A549 (cell line): Measurements from ENCODE around the gene POLD2. TPM values are rescaled to one million over a fixed set of nuclear protein-coding genes. Genes with fewer than 3 reads are reported as not detected.

Experiments used
- ATAC-seq, 2 experiments: fragments of 200-7000 bp in 1 of 2; fragments of >200 bp in 1 of 2; cut with Nextera tagmentation in 1 of 2; cut with Tn5 transposase in 1 of 2; 3 replicates each; pipeline versions ENCODE4 v1.8.0 to v1.9.1; 2018 to 2020; ENCODE audit warnings: mild to moderate bottlenecking in 1 of 2, moderate library complexity in 1 of 2
- CTCF ChIA-PET: fragments of 300-600 bp; sonication (Branson Sonifier 250); formaldehyde crosslinking; extraction: SDS; loops from one replicate; lab custom pipeline; 2021; ENCODE audit warnings: antibody characterized with exemption, inconsistent platforms; lab: Yijun Ruan, JAX
- POLR2A ChIA-PET: fragments of 350-600 bp; formaldehyde crosslinking; extraction: SDS; loops from one replicate; lab custom pipeline; 2021; ENCODE audit warnings: antibody characterized with exemption, inconsistent platforms; lab: Yijun Ruan, JAX
- DNase-seq, 2 experiments: peaks; one replicate each; pipeline versions ENCODE4 v3.0.0 to v3.0.0-alpha.2; 2011 to 2016; ENCODE audit warnings: low read depth in 1 of 2, low spot score in 1 of 2
- FAIRE-seq: peaks from 2 replicates; lab custom pipeline; 2011; peaks lifted over from hg19 to GRCh38; lab: Jason Lieb, UNC
- H3K27ac ChIP-seq, 2 experiments: fragments of >200 bp; sonication (Bioruptor Twin); formaldehyde crosslinking; 3 replicates each; pipeline ENCODE4 v1.5.1; 2016 to 2017
- H3K4me1 ChIP-seq: fragments of >200 bp; sonication (Bioruptor Twin); formaldehyde crosslinking; 3 replicates; pipeline ENCODE4 v1.6.1; 2016
- H3K4me2 ChIP-seq: fragments of >200 bp; sonication (Bioruptor Twin); formaldehyde crosslinking; 3 replicates; pipeline ENCODE4 v1.6.1; 2016
- H3K4me3 ChIP-seq: fragments of >200 bp; sonication (Bioruptor Twin); formaldehyde crosslinking; 3 replicates; pipeline ENCODE4 v1.5.1; 2016
- H3K9me3 ChIP-seq: fragments of >200 bp; sonication (Bioruptor Twin); formaldehyde crosslinking; 3 replicates; pipeline ENCODE4 v1.6.1; 2016
- CBX8 ChIP-seq: fragments of 200-600 bp; sonication (generic); IDR thresholded peaks from 2 replicates; pipeline ENCODE4 v1.6.1; 2016
- CEBPB ChIP-seq, 2 experiments: fragments of >200 bp in 1 of 2; sonication (Bioruptor Twin) in 1 of 2; formaldehyde crosslinking in 1 of 2; IDR thresholded peaks; 2 replicates each; pipeline ENCODE4 v1.6.1; 2012 to 2016
- EHMT2 ChIP-seq: fragments of 200-600 bp; sonication (generic); IDR thresholded peaks from 2 replicates; pipeline ENCODE4 v1.6.1; 2016; ENCODE audit warnings: antibody characterized with exemption, low read depth, mild to moderate bottlenecking, moderate library complexity
- FOSB ChIP-seq: fragments of 250-450 bp; sonication (Bioruptor Pico); IDR thresholded peaks from 2 replicates; pipeline ENCODE4 v1.5.0; 2020; ENCODE audit warnings: mild to moderate bottlenecking, moderate library complexity
- FOSL2 ChIP-seq, 2 experiments: fragments of 450-650 bp in 1 of 2; fragments of >200 bp in 1 of 2; sonication (Bioruptor Twin) in 1 of 2; formaldehyde crosslinking; IDR thresholded peaks; 2 replicates each; pipeline versions ENCODE4 v1.5.0 to v1.6.1; 2016 to 2020; ENCODE audit warnings: mild to moderate bottlenecking in 1 of 2, moderate library complexity in 1 of 2
- HDAC2 ChIP-seq: fragments of 200-600 bp; sonication (generic); IDR thresholded peaks from 2 replicates; pipeline ENCODE4 v1.6.1; 2016
- HEYL ChIP-seq: fragments of 250-450 bp; sonication (Bioruptor Pico); IDR thresholded peaks from 2 replicates; pipeline ENCODE4 v1.8.0; 2021; ENCODE audit warnings: mild to moderate bottlenecking, moderate library complexity
- HOXB5 ChIP-seq: fragments of 250-450 bp; sonication (Bioruptor Pico); IDR thresholded peaks from 2 replicates; pipeline ENCODE4 v1.5.0; 2020; ENCODE audit warnings: mild to moderate bottlenecking, moderate library complexity
- KDM1A ChIP-seq: fragments of 200-600 bp; sonication (generic); IDR thresholded peaks from 2 replicates; pipeline ENCODE4 v1.6.1; 2016; ENCODE audit warnings: low read depth, mild to moderate bottlenecking
- MAFK ChIP-seq: fragments of 450-650 bp; IDR thresholded peaks from 2 replicates; pipeline ENCODE4 v1.6.1; 2014; ENCODE audit not compliant: partially characterized antibody
- MAZ ChIP-seq: fragments of 150-350 bp; IDR thresholded peaks from 2 replicates; pipeline ENCODE4 v1.6.1; 2014; ENCODE audit warnings: antibody characterized with exemption, low read depth, low read length, borderline replicate concordance
- MYC ChIP-seq: IDR thresholded peaks from 2 replicates; pipeline ENCODE4 v1.6.1; 2012; ENCODE audit warnings: mild to moderate bottlenecking, inconsistent platforms, low read length, improper control_type of control experiment, borderline replicate concordance
- NFE2L2 ChIP-seq: fragments of 150-350 bp; conservative IDR thresholded peaks from 2 replicates; pipeline ENCODE4 v1.6.1; 2014; ENCODE audit warnings: low read length
- POLR2A ChIP-seq: IDR thresholded peaks from 2 replicates; pipeline ENCODE4 v1.6.1; 2012; ENCODE audit warnings: mild to moderate bottlenecking, low read length
- POLR2AphosphoS2 ChIP-seq: conservative IDR thresholded peaks from 2 replicates; pipeline ENCODE4 v1.6.1; 2012; ENCODE audit warnings: low read length, improper control_type of control experiment, inconsistent platforms
- RARB ChIP-seq: fragments of 250-450 bp; sonication (Bioruptor Pico); IDR thresholded peaks from 2 replicates; pipeline ENCODE4 v1.8.0; 2021; ENCODE audit warnings: mild to moderate bottlenecking, moderate library complexity
- SMC3 ChIP-seq: fragments of >200 bp; sonication (Bioruptor Twin); formaldehyde crosslinking; IDR thresholded peaks from 3 replicates; pipeline ENCODE4 v1.6.1; 2018; ENCODE audit warnings: inconsistent platforms
- SREBF2 ChIP-seq: fragments of 450-650 bp; IDR thresholded peaks from 2 replicates; pipeline ENCODE4 v1.6.1; 2014; ENCODE audit warnings: mild to moderate bottlenecking, moderate library complexity
- TFCP2L1 ChIP-seq: fragments of 250-450 bp; sonication (Bioruptor Pico); IDR thresholded peaks from 2 replicates; pipeline ENCODE4 v1.5.0; 2021; ENCODE audit warnings: mild to moderate bottlenecking
- TP53 ChIP-seq: fragments of 250-450 bp; sonication (Bioruptor Pico); IDR thresholded peaks from 2 replicates; pipeline ENCODE4 v1.5.0; 2021; ENCODE audit warnings: mild to moderate bottlenecking, moderate library complexity
- ZC3H11A ChIP-seq: fragments of 450-650 bp; IDR thresholded peaks from 2 replicates; pipeline ENCODE4 v1.6.1; 2014; ENCODE audit warnings: antibody characterized with exemption, mild to moderate bottlenecking
- ZNF302 ChIP-seq: fragments of 250-450 bp; sonication (Bioruptor Pico); IDR thresholded peaks from 2 replicates; pipeline ENCODE4 v1.9.0; 2021; ENCODE audit warnings: inconsistent platforms, mild to moderate bottlenecking, moderate library complexity
- WGBS: methylation state at CpG from one replicate; pipeline ENCODE4 v1.1.6; 2017; ENCODE audit errors: missing lambda C conversion rate; 5-methylcytosine and 5-hydroxymethylcytosine counted together
- polyA plus RNA-seq, 4 experiments: library from polyadenylated mRNA; depleted of rRNA in 3 of 4; stranded (reverse); fragments of >200 nt; fragmentation: RNase III in 1 of 4; extraction: RNeasy Plus Mini Kit Qiagen cat#74134 plus additional on column Dnase treatment in 1 of 4; gene quantifications; 2 replicates in 3 of 4; 3 replicates in 1 of 4; pipeline ENCODE4 v1.2.3, GENCODE V29; 2011 to 2017
- TF ChIP-seq, protein P1 (sequence below): fragments of >200 bp; sonication (Bioruptor Twin); formaldehyde crosslinking; IDR thresholded peaks from 3 replicates; pipeline ENCODE4 v1.6.1; 2016
- TF ChIP-seq, protein P2 (sequence below): IDR thresholded peaks from 2 replicates; pipeline ENCODE4 v1.6.1; 2012
- TF ChIP-seq, protein P3 (sequence below): IDR thresholded peaks from 2 replicates; pipeline ENCODE4 v1.6.1; 2012; ENCODE audit warnings: low read depth, borderline replicate concordance
- TF ChIP-seq, protein P4 (sequence below): fragments of 250-450 bp; sonication (Bioruptor Pico); IDR thresholded peaks from 2 replicates; pipeline ENCODE4 v1.5.0; 2021; ENCODE audit warnings: mild to moderate bottlenecking, moderate library complexity, borderline replicate concordance

Gene POLD2
- polyA plus RNA-seq, 2 of the 4 experiments (the other 2 are of a cell fraction): 126 to 138 TPM

DNA sequence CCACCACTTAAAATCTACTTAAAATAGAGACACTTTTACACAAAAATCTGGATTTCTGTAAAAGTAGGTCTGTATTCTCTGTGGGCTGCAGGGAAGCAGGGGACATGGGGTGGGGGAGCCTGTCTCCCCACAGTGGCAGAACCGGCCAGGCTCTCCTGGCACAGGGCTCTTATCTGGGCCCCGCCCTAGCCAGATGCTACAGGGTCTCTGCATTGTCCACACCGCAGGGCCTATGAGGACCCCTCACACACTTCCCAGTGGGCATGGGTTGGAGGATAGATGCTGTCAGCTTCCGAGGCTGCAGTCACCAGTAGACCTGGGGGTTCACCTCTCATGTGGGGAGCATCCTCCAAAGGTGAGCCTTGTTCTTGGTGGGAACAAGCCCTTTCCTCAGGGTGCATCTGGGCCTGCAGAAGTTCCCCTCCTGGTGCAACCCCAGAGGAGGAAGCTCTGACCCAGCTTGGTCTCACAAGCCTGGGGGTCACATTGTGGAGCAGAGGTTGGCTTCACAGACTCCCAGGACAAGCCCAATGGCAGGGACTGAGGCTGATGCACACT is 33.2 kb upstream of the POLD2 start:
- CTCF ChIA-PET: interaction anchor here (1.1 kb wide), 1 partner anchor 28 kb away, joined by 3 read pairs; no protein-coding TSS in a partner anchor
- Histone ChIP-seq H3K9me3 (no peaks in the 10 kb centered on the region), H3K4me2 (no peak overlapping the region), H3K27ac (no peak overlapping the region), H3K4me3 (no peak overlapping the region), H3K4me1 (no peaks in the 10 kb centered on the region)
- 50% methylated on average over 4 of the region's 4 CpGs for WGBS
- TF ChIP-seq POLR2AphosphoS2: no peak
- TF ChIP-seq SMC3: no peak
- DNase-seq (no peak), FAIRE-seq (no peak), ATAC-seq (no peak)
- POLR2A ChIA-PET: no interaction called here

DNA sequence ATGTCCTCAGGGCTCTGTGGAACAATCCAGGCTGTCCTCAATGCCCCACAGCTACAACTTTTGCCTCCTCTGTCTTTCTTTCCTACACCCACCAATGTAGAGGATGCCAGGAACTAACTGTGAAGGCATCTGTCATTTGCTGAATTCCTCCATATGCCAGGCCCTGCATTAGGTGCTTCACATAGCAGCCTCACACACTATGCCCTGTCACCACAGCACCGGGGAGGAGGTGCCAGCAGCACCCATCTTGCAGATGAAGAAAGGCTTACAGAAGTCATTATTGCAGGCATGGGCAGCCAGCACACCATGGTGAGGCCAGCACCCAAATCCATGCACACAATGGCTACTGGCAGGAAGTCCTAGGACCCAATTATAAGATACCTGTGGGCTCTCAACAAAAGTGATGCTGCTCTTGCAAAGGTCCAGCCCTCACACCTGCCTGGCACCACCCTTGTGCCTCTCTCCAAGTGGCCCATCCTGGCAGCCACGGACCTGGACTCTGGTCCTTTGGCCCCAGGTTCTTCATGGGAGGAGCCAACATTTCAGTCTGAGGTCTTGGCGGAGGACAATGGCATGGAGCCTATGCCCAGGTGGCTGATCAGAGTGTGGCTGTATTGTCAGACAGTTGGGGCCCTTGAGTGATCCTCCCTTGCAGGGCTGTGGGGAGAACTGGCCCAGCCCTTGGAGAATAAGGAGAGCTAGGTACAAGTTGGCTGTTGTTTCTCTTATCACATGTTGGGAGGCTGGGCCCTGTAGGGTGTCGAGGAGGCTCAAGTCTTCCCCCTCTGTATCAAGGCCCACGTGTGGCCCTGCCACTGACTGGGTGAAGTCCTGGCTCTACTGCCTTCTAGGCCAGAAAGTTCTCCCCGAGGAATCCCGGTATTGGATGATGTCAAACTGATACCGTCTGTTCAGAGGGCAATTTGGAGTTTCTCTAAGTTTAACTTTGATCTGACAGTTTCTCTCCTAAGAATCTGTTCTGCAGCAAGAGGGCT is 32.1 kb upstream of the POLD2 start:
- TF ChIP-seq EHMT2 (no peak), ZNF302 (CRISPR knock-in tag) (no peak), POLR2A (no peak), TFCP2L1 (no peak), KDM1A (no peak), RARB (no peak), MAZ (no peak), ZC3H11A (no peak)
- TF ChIP-seq, protein P1, sequence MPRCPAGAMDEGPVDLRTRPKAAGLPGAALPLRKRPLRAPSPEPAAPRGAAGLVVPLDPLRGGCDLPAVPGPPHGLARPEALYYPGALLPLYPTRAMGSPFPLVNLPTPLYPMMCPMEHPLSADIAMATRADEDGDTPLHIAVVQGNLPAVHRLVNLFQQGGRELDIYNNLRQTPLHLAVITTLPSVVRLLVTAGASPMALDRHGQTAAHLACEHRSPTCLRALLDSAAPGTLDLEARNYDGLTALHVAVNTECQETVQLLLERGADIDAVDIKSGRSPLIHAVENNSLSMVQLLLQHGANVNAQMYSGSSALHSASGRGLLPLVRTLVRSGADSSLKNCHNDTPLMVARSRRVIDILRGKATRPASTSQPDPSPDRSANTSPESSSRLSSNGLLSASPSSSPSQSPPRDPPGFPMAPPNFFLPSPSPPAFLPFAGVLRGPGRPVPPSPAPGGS: no peak
- no peak for ATAC-seq
- ChIA-PET POLR2A (no interaction called here), CTCF (interaction anchor here (0.8 to 1.1 kb wide), 2 partner anchors 11 to 29 kb away, joined by 3 read pairs; no protein-coding TSS in a partner anchor)
- no peaks in the 10 kb centered on the region for H3K9me3 ChIP-seq
- WGBS: 41% methylated on average over 6 of the region's 8 CpGs
- no peaks in the 10 kb centered on the region for H3K4me1 ChIP-seq
- no peak for DNase-seq
- no peak overlapping the region for H3K27ac ChIP-seq
- H3K4me2 ChIP-seq: no peak overlapping the region
- no peak for FAIRE-seq
- H3K4me3 ChIP-seq: no peak overlapping the region

DNA sequence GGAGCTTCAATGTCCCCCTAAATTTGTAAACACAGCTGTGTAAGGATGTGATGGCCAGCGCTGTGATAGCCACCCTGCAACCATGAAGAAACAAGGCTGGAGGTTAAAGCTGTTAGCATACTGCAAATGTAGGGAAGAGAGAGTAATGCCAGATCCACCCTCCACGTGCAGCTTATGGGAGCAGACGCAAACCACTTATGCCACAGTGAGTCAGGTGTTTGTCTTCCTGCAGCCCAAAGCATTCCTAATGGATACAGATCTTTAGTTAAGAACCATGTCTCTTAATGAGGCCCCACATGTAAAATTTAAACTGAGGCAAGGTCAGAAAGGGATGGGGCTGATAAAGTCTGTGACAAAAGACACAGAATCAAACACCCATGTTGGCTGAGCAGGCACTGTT is 31.4 kb upstream of the POLD2 start:
- CTCF ChIA-PET: interaction anchor here (0.8 kb wide), 1 partner anchor 10 kb away, joined by 3 read pairs; no protein-coding TSS in a partner anchor
- FAIRE-seq (no peak), ATAC-seq (no peak)
- POLR2A ChIA-PET: no interaction called here
- Histone ChIP-seq H3K27ac (no peak overlapping the region), H3K4me2 (no peak overlapping the region), H3K4me3 (no peak overlapping the region), H3K9me3 (no peaks in the 10 kb centered on the region)
- TF ChIP-seq MYC: no peak
- no peak for TF ChIP-seq TP53 (CRISPR knock-in tag)
- TF ChIP-seq, all 56 proteins: peak for 0
- no peak for DNase-seq
- 68% methylated on average over 3 of the region's 3 CpGs for WGBS
- H3K4me1 ChIP-seq: no peaks in the 10 kb centered on the region

DNA sequence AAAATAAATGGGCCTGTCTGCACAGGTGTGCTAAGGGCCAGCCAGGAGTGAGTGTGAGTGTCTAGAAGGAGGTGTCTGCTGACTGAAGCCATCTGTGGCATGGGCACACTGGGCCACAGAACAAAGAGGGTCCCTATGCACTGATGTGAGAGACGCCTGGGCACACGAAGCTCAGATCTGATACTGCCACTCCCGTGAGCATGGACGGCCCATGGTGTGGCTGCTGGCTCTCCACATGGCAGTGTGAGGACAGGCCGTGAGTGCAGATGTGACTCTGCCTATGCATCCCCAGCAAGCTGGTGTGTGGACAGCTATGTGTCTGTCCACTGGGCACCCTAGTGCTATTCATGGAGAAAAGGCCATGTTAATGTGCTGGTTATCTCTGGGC is 30.6 kb upstream of the POLD2 start:
- POLR2A ChIA-PET: no interaction called here
- H3K4me2 ChIP-seq: no peak overlapping the region
- no peaks in the 10 kb centered on the region for H3K9me3 ChIP-seq
- H3K27ac ChIP-seq: no peak overlapping the region
- no peak overlapping the region for H3K4me3 ChIP-seq
- ATAC-seq (no peak), DNase-seq (no peak), FAIRE-seq (no peak)
- 82% methylated on average over 5 of the region's 5 CpGs for WGBS
- CTCF ChIA-PET: interaction anchor here (0.8 to 0.9 kb wide), 2 partner anchors 17 to 22 kb away, joined by 3 read pairs; no protein-coding TSS in a partner anchor
- no peaks in the 10 kb centered on the region for H3K4me1 ChIP-seq
- no peak for TF ChIP-seq HEYL (CRISPR knock-in tag)
- TF ChIP-seq HOXB5 (CRISPR knock-in tag): no peak
- TF ChIP-seq NFE2L2: no peak
- TF ChIP-seq EHMT2: no peak
- TF ChIP-seq CBX8: no peak
- TF ChIP-seq HDAC2: no peak
- TF ChIP-seq, protein P2, sequence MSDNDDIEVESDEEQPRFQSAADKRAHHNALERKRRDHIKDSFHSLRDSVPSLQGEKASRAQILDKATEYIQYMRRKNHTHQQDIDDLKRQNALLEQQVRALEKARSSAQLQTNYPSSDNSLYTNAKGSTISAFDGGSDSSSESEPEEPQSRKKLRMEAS: no peak
- TF ChIP-seq CEBPB (IDR thresholded peaks at IDR 0.05): no peak
- TF ChIP-seq FOSB (CRISPR knock-in tag): no peak
- no peak for TF ChIP-seq MAFK
- no peak for TF ChIP-seq SREBF2
- no peak for TF ChIP-seq POLR2A
- TF ChIP-seq, protein P3, sequence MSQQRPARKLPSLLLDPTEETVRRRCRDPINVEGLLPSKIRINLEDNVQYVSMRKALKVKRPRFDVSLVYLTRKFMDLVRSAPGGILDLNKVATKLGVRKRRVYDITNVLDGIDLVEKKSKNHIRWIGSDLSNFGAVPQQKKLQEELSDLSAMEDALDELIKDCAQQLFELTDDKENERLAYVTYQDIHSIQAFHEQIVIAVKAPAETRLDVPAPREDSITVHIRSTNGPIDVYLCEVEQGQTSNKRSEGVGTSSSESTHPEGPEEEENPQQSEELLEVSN: no peak
- no peak for TF ChIP-seq FOSL2 (IDR thresholded peaks at IDR 0.05)
- no peak for TF ChIP-seq FOSL2 (CRISPR knock-in tag; IDR thresholded peaks at IDR 0.05)
- TF ChIP-seq POLR2AphosphoS2: no peak
- TF ChIP-seq, protein P4, sequence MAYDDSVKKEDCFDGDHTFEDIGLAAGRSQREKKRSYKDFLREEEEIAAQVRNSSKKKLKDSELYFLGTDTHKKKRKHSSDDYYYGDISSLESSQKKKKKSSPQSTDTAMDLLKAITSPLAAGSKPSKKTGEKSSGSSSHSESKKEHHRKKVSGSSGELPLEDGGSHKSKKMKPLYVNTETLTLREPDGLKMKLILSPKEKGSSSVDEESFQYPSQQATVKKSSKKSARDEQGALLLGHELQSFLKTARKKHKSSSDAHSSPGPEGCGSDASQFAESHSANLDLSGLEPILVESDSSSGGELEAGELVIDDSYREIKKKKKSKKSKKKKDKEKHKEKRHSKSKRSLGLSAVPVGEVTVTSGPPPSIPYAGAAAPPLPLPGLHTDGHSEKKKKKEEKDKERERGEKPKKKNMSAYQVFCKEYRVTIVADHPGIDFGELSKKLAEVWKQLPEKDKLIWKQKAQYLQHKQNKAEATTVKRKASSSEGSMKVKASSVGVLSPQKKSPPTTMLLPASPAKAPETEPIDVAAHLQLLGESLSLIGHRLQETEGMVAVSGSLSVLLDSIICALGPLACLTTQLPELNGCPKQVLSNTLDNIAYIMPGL: no peak
